GM23338 (cell line): Measurements from ENCODE around the gene UPF2. TPM values are rescaled to one million over a fixed set of nuclear protein-coding genes. Genes with fewer than 3 reads are reported as not detected.

Experiments used
- ATAC-seq: fragments of 200-7000 bp; cut with Tn5 transposase; 3 replicates; pipeline ENCODE4 v1.9.1; 2020
- DNase-seq: peaks from one replicate; pipeline ENCODE4 v3.0.0-alpha.2; 2015; ENCODE audit warnings: low spot score
- H2AFZ ChIP-seq: fragments of 200-600 bp; sonication (generic); 2 replicates; pipeline ENCODE4 v1.8.0; 2016; ENCODE audit warnings: antibody characterized with exemption, mild to moderate bottlenecking, moderate library complexity
- H3F3A ChIP-seq: fragments of 200-600 bp; sonication (generic); replicated peaks from 2 replicates; pipeline ENCODE4 v1.8.0; 2017; ENCODE audit warnings: antibody characterized with exemption, mixed run types, low read depth
- H3K27ac ChIP-seq: fragments of 200-600 bp; sonication (generic); 2 replicates; pipeline ENCODE4 v1.6.1; 2016; ENCODE audit warnings: low read depth
- H3K27me3 ChIP-seq: fragments of 200-600 bp; sonication (generic); 2 replicates; pipeline ENCODE4 v1.8.0; 2016; ENCODE audit warnings: mild to moderate bottlenecking, mixed run types, moderate library complexity; ENCODE audit not compliant: insufficient read depth
- H3K36me3 ChIP-seq: fragments of 200-600 bp; sonication (generic); 2 replicates; pipeline ENCODE4 v1.8.0; 2016; ENCODE audit warnings: mild to moderate bottlenecking; ENCODE audit not compliant: insufficient read depth
- H3K4me1 ChIP-seq: fragments of 200-600 bp; sonication (generic); 2 replicates; pipeline ENCODE4 v1.8.0; 2016; ENCODE audit warnings: mild to moderate bottlenecking, moderate library complexity; ENCODE audit not compliant: insufficient read depth
- H3K4me2 ChIP-seq: fragments of 200-600 bp; sonication (generic); 2 replicates; pipeline ENCODE4 v1.7.1; 2017; ENCODE audit warnings: mixed run types
- H3K4me3 ChIP-seq: fragments of 200-600 bp; sonication (generic); 2 replicates; pipeline ENCODE4 v1.6.1; 2016; ENCODE audit warnings: mixed run types
- H3K79me2 ChIP-seq: fragments of 200-600 bp; sonication (generic); replicated peaks from 2 replicates; pipeline ENCODE4 v1.8.0; 2017; ENCODE audit warnings: mild to moderate bottlenecking; ENCODE audit not compliant: insufficient read depth
- H3K9me2 ChIP-seq: fragments of 200-600 bp; sonication (generic); 2 replicates; pipeline ENCODE4 v1.8.0; 2017; ENCODE audit not compliant: insufficient read depth
- H4K20me1 ChIP-seq: fragments of 200-600 bp; sonication (generic); replicated peaks from 2 replicates; pipeline ENCODE4 v1.8.0; 2017; ENCODE audit warnings: mild to moderate bottlenecking; ENCODE audit not compliant: insufficient read depth
- H3K27ac Mint-ChIP-seq: 2 replicates; pipeline ENCODE4 v1.8.0; 2020; ENCODE audit warnings: inconsistent platforms, mild to moderate bottlenecking, moderate library complexity, mixed read lengths
- H3K27me3 Mint-ChIP-seq: 3 replicates; pipeline ENCODE4 v1.8.0; 2022; ENCODE audit warnings: low read depth, mild to moderate bottlenecking, moderate library complexity, mixed read lengths, inconsistent platforms; ENCODE audit not compliant: insufficient read depth, poor library complexity
- H3K36me3 Mint-ChIP-seq: 3 replicates; pipeline ENCODE4 v1.8.0; 2021; ENCODE audit warnings: low read depth, mild to moderate bottlenecking, inconsistent platforms, moderate library complexity, mixed read lengths
- H3K4me1 Mint-ChIP-seq: 3 replicates; pipeline ENCODE4 v1.8.0; 2020; ENCODE audit warnings: mild to moderate bottlenecking, inconsistent platforms, mixed read lengths
- H3K4me3 Mint-ChIP-seq: 3 replicates; pipeline ENCODE4 v1.8.0; 2021; ENCODE audit warnings: moderate library complexity, mild to moderate bottlenecking, inconsistent platforms, mixed read lengths
- H3K9me3 Mint-ChIP-seq: 3 replicates; pipeline ENCODE4 v1.8.0; 2020; ENCODE audit warnings: moderate library complexity, mild to moderate bottlenecking, inconsistent platforms, mixed read lengths
- CREB1 ChIP-seq: fragments of 250-450 bp; sonication (Bioruptor Pico); IDR thresholded peaks from 2 replicates; pipeline ENCODE4 v1.5.0; 2020; ENCODE audit warnings: low read depth, mild to moderate bottlenecking, moderate library complexity
- CTCF ChIP-seq, 2 experiments: fragments of 200-600 bp in 1 of 2; sonication (generic) in 1 of 2; conservative IDR thresholded peaks; 2 replicates each; pipeline versions ENCODE4 v1.5.1 to v1.6.1; 2016 to 2017; ENCODE audit warnings: antibody characterized with exemption in 2 of 2, low read depth in 2 of 2, mild to moderate bottlenecking in 2 of 2, moderate library complexity in 1 of 2
- EZH2 ChIP-seq: fragments of 200-600 bp; sonication (generic); IDR thresholded peaks from one replicate; pipeline ENCODE4 v1.8.0; 2017; ENCODE audit warnings: antibody characterized with exemption, mild to moderate bottlenecking, low read depth; ENCODE audit not compliant: unreplicated experiment
- EZH2phosphoT487 ChIP-seq: fragments of 200-600 bp; sonication (generic); IDR thresholded peaks from one replicate; pipeline ENCODE4 v1.8.1; 2018; ENCODE audit warnings: antibody characterized with exemption; ENCODE audit not compliant: unreplicated experiment
- JUNB ChIP-seq: IDR thresholded peaks from one replicate; pipeline ENCODE4 v1.6.1; 2016; ENCODE audit warnings: antibody characterized with exemption; ENCODE audit not compliant: unreplicated experiment
- NANOG ChIP-seq: IDR thresholded peaks from 2 replicates; pipeline ENCODE4 v1.6.1; 2016; ENCODE audit warnings: antibody characterized with exemption, borderline replicate concordance
- POLR2AphosphoS5 ChIP-seq: IDR thresholded peaks from 2 replicates; pipeline ENCODE4 v1.6.1; 2016; ENCODE audit warnings: antibody characterized with exemption, low read depth
- REST ChIP-seq: IDR thresholded peaks from one replicate; pipeline ENCODE4 v1.6.1; 2018; ENCODE audit warnings: antibody characterized with exemption; ENCODE audit not compliant: unreplicated experiment
- STAT1 ChIP-seq: IDR thresholded peaks from one replicate; pipeline ENCODE4 v1.6.1; 2016; ENCODE audit warnings: antibody characterized with exemption; ENCODE audit not compliant: unreplicated experiment
- ZNF114 ChIP-seq: fragments of 250-450 bp; sonication (Bioruptor Pico); IDR thresholded peaks from 2 replicates; pipeline ENCODE4 v1.5.0; 2020; ENCODE audit warnings: mild to moderate bottlenecking, moderate library complexity
- ZNF331 ChIP-seq: fragments of 250-450 bp; sonication (Bioruptor Pico); IDR thresholded peaks from 2 replicates; pipeline ENCODE4 v1.5.0; 2020; ENCODE audit warnings: low read depth, mild to moderate bottlenecking, moderate library complexity
- ZNF462 ChIP-seq: fragments of 250-450 bp; sonication (Bioruptor Pico); IDR thresholded peaks from 2 replicates; pipeline ENCODE4 v1.5.0; 2020; ENCODE audit warnings: mild to moderate bottlenecking, moderate library complexity
- polyA plus RNA-seq: library from polyadenylated mRNA; unstranded; fragments of >200 nt; fragmentation: Nextera tagmentation; extraction: Ambion mirVana; gene quantifications from 2 replicates; pipeline ENCODE4 v1.2.1, GENCODE V29; 2016
- total RNA-seq: library from RNA; depleted of rRNA; stranded (reverse); fragments of >200 nt; shearing (Covaris generic); gene quantifications from 2 replicates; pipeline ENCODE4 v1.2.3, GENCODE V29; 2014
- TF ChIP-seq, protein P1 (sequence below): IDR thresholded peaks from 2 replicates; pipeline ENCODE4 v1.6.1; 2016; ENCODE audit warnings: antibody characterized with exemption

UPF2 gene
- total and polyA plus RNA-seq, 2 experiments from 2014 or later, result 29.0 to 78.5 TPM

- H3K79me2 ChIP-seq, result no peaks in the 10 kb centered on the region
- ATAC-seq (no peak), DNase-seq (no peak)
- Mint-ChIP-seq H3K4me3 (no peak overlapping the region), H3K27ac (no peak overlapping the region), H3K4me1 (peaks cover 12% of the 10 kb centered on the region), H3K9me3 (no peaks in the 10 kb centered on the region), H3K27me3 (peaks cover 12% of the 10 kb centered on the region), H3K36me3 (no peaks in the 10 kb centered on the region)
- no peaks in the 10 kb centered on the region for H3K9me2 ChIP-seq
- H3K27ac ChIP-seq, result no peak overlapping the region
- H2AFZ ChIP-seq, result 0 out of 2 replicates have a peak overlapping the region, but pooled peaks have one; percentile 14
- H3K4me1 ChIP-seq, result 0 out of 2 replicates have a peak, but pooled peaks cover 4% of the 10 kb centered on the region
- H4K20me1 ChIP-seq, result no peaks in the 10 kb centered on the region
- no peaks in the 10 kb centered on the region for H3K27me3 ChIP-seq
- H3K36me3 ChIP-seq, result no peaks in the 10 kb centered on the region
- H3K4me2 ChIP-seq, result no peak overlapping the region
- TF ChIP-seq JUNB (no peak), POLR2AphosphoS5 (no peak), REST (no peak), NANOG (no peak), ZNF462 (CRISPR knock-in tag) (no peak), ZNF331 (no peak), CTCF (conservative IDR thresholded peaks at IDR 0.05; ENCODE audit: low read depth in 2 of 2) (no peak), EZH2phosphoT487 (no peak), EZH2 (no peak), ZNF114 (CRISPR knock-in tag) (no peak), STAT1 (no peak), CREB1 (no peak)
- TF ChIP-seq, protein P1, sequence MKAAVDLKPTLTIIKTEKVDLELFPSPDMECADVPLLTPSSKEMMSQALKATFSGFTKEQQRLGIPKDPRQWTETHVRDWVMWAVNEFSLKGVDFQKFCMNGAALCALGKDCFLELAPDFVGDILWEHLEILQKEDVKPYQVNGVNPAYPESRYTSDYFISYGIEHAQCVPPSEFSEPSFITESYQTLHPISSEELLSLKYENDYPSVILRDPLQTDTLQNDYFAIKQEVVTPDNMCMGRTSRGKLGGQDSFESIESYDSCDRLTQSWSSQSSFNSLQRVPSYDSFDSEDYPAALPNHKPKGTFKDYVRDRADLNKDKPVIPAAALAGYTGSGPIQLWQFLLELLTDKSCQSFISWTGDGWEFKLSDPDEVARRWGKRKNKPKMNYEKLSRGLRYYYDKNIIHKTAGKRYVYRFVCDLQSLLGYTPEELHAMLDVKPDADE, result no peak
- no peaks in the 10 kb centered on the region for H3F3A ChIP-seq
- H3K4me3 ChIP-seq, result no peak overlapping the region
Observed at GRCh38 chr10:11899067-11899876, 143.3 kb downstream of the UPF2 start.
